Measurements from ENCODE around the gene PRR5L. TPM values are rescaled to one million over a fixed set of nuclear protein-coding genes. Genes with fewer than 3 reads are reported as not detected.

The PRR5L gene
- total and polyA plus RNA-seq, 2 experiments from 2014 or later, result 3.1 to 8.9 TPM

- no peak for TF ChIP-seq EZH2phosphoT487 (IDR thresholded peaks at IDR 0.05; ENCODE audit: unreplicated experiment)
- no peak for TF ChIP-seq STAT1 (IDR thresholded peaks at IDR 0.05; ENCODE audit: unreplicated experiment)
- no peak for TF ChIP-seq NANOG (IDR thresholded peaks at IDR 0.05; ENCODE audit: borderline replicate concordance)
- TF ChIP-seq EZH2 (IDR thresholded peaks at IDR 0.05; ENCODE audit: low read depth, unreplicated experiment), result no peak
Observed at GRCh38 chr11:36304351-36304750, 8.3 kb downstream of the PRR5L start (continued).

DNA sequence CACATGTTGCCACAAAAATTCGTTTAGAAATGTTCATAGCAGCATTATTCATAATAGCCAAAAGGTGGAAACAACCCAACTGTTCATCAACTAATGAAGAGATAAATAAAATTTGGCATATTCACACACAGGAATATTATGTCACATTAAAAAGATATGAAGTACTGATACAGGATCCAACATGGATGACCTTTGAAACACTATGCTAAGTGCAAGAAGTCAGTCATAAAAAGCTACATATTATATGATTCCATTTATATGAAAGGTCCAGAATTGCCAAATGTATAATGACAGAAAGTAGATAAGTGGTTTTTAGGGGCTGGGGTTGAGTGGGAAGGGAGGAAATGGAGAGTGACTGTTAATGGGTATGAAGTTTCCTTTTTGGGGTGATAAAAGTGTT lies 9.0 kb downstream of the PRR5L start:
- Histone ChIP-seq H3K4me2 (no peak overlapping the region), H3K79me2 (replicated peaks; ENCODE audit: insufficient read depth) (no peaks in the 10 kb centered on the region), H3K4me3 (no peak overlapping the region), H3K27me3 (ENCODE audit: insufficient read depth) (no peaks in the 10 kb centered on the region), H4K20me1 (replicated peaks; ENCODE audit: insufficient read depth) (no peaks in the 10 kb centered on the region), H3K27ac (ENCODE audit: low read depth) (no peak overlapping the region), H2AFZ (no peak overlapping the region), H3K4me1 (ENCODE audit: insufficient read depth) (no peaks in the 10 kb centered on the region), H3K9me2 (ENCODE audit: insufficient read depth) (no peaks in the 10 kb centered on the region), H3F3A (replicated peaks; ENCODE audit: low read depth) (no peaks in the 10 kb centered on the region), H3K36me3 (ENCODE audit: insufficient read depth) (no peaks in the 10 kb centered on the region)
- Mint-ChIP-seq H3K27me3 (ENCODE audit: insufficient read depth, low read depth, poor library complexity) (peaks cover 2% of the 10 kb centered on the region), H3K36me3 (ENCODE audit: low read depth) (no peaks in the 10 kb centered on the region), H3K27ac (no peak overlapping the region), H3K4me3 (no peak overlapping the region), H3K9me3 (peaks cover 3% of the 10 kb centered on the region; the same call in 1 of the 3 replicates), H3K4me1 (no peaks in the 10 kb centered on the region)
- ATAC-seq (no peak), DNase-seq (ENCODE audit: low spot score) (no peak)
- no peak for TF ChIP-seq NANOG (IDR thresholded peaks at IDR 0.05; ENCODE audit: borderline replicate concordance)
- TF ChIP-seq STAT1 (IDR thresholded peaks at IDR 0.05; ENCODE audit: unreplicated experiment), result no peak
- TF ChIP-seq CREB1 (CRISPR knock-in tag; IDR thresholded peaks at IDR 0.05; ENCODE audit: low read depth), result no peak
- TF ChIP-seq JUNB (IDR thresholded peaks at IDR 0.05; ENCODE audit: unreplicated experiment), result no peak
- TF ChIP-seq ETS1 (IDR thresholded peaks at IDR 0.05), result no peak
- no peak for TF ChIP-seq ZNF331 (CRISPR knock-in tag; IDR thresholded peaks at IDR 0.05; ENCODE audit: low read depth)
- no peak for TF ChIP-seq EZH2phosphoT487 (IDR thresholded peaks at IDR 0.05; ENCODE audit: unreplicated experiment)
- TF ChIP-seq, protein P1, sequence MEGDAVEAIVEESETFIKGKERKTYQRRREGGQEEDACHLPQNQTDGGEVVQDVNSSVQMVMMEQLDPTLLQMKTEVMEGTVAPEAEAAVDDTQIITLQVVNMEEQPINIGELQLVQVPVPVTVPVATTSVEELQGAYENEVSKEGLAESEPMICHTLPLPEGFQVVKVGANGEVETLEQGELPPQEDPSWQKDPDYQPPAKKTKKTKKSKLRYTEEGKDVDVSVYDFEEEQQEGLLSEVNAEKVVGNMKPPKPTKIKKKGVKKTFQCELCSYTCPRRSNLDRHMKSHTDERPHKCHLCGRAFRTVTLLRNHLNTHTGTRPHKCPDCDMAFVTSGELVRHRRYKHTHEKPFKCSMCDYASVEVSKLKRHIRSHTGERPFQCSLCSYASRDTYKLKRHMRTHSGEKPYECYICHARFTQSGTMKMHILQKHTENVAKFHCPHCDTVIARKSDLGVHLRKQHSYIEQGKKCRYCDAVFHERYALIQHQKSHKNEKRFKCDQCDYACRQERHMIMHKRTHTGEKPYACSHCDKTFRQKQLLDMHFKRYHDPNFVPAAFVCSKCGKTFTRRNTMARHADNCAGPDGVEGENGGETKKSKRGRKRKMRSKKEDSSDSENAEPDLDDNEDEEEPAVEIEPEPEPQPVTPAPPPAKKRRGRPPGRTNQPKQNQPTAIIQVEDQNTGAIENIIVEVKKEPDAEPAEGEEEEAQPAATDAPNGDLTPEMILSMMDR (conservative IDR thresholded peaks at IDR 0.05; ENCODE audit: low read depth in 2 of 2), result no peak
- TF ChIP-seq ZNF462 (CRISPR knock-in tag; IDR thresholded peaks at IDR 0.05), result no peak
- TF ChIP-seq, protein P2, sequence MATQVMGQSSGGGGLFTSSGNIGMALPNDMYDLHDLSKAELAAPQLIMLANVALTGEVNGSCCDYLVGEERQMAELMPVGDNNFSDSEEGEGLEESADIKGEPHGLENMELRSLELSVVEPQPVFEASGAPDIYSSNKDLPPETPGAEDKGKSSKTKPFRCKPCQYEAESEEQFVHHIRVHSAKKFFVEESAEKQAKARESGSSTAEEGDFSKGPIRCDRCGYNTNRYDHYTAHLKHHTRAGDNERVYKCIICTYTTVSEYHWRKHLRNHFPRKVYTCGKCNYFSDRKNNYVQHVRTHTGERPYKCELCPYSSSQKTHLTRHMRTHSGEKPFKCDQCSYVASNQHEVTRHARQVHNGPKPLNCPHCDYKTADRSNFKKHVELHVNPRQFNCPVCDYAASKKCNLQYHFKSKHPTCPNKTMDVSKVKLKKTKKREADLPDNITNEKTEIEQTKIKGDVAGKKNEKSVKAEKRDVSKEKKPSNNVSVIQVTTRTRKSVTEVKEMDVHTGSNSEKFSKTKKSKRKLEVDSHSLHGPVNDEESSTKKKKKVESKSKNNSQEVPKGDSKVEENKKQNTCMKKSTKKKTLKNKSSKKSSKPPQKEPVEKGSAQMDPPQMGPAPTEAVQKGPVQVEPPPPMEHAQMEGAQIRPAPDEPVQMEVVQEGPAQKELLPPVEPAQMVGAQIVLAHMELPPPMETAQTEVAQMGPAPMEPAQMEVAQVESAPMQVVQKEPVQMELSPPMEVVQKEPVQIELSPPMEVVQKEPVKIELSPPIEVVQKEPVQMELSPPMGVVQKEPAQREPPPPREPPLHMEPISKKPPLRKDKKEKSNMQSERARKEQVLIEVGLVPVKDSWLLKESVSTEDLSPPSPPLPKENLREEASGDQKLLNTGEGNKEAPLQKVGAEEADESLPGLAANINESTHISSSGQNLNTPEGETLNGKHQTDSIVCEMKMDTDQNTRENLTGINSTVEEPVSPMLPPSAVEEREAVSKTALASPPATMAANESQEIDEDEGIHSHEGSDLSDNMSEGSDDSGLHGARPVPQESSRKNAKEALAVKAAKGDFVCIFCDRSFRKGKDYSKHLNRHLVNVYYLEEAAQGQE (IDR thresholded peaks at IDR 0.05; ENCODE audit: unreplicated experiment), result no peak
- no peak for TF ChIP-seq ZNF114 (CRISPR knock-in tag; IDR thresholded peaks at IDR 0.05)
- TF ChIP-seq POLR2AphosphoS5 (IDR thresholded peaks at IDR 0.05; ENCODE audit: low read depth), result no peak
- TF ChIP-seq EZH2 (IDR thresholded peaks at IDR 0.05; ENCODE audit: low read depth, unreplicated experiment), result no peak

Data from GM23338 (cell line).